Activated CD4-positive, alpha-beta T cell treated with anti-CD3 and anti-CD28 coated beads for 1 hour (primary cell): ENCODE measurements around the gene ANKRD18B.
"Not testable (repeated sequence)": the region's sequence is repeated elsewhere in the genome, so short reads cannot be mapped to it uniquely, and the experiment has no call there.

Experiments used
- DNase-seq: peaks from one replicate; pipeline ENCODE4 v3.0.0-alpha.2; 2020

Gene ANKRD18B

GRCh38 chr9:33535541-33535940, 11.5 kb downstream of the ANKRD18B start:
- DNase-seq = no peak

GRCh38 chr9:33543463-33543862, 19.4 kb downstream of the ANKRD18B start:
- not testable (repeated sequence) for DNase-seq

- DNase-seq = not testable (repeated sequence)
These were observed 21.7 kb downstream of the ANKRD18B start for GRCh38 chr9:33545715-33546114.

GRCh38 chr9:33548816-33549215, 24.8 kb downstream of the ANKRD18B start:
- not testable (repeated sequence) for DNase-seq

- not testable (repeated sequence) for DNase-seq
These were observed 25.4 kb downstream of the ANKRD18B start for GRCh38 chr9:33549418-33549817.

GRCh38 chr9:33551183-33551582, 27.1 kb downstream of the ANKRD18B start:
- DNase-seq = not testable (repeated sequence)

GRCh38 chr9:33552315-33552725, 28.3 kb downstream of the ANKRD18B start:
- DNase-seq = not testable (repeated sequence)

GRCh38 chr9:33560217-33560616, 36.2 kb downstream of the ANKRD18B start:
- not testable (repeated sequence) for DNase-seq

GRCh38 chr9:33562196-33562595, 38.1 kb downstream of the ANKRD18B start:
- not testable (repeated sequence) for DNase-seq

GRCh38 chr9:33567776-33568175, 43.7 kb downstream of the ANKRD18B start:
- not testable (repeated sequence) for DNase-seq

- DNase-seq = not testable (repeated sequence)
These were observed 53.7 kb downstream of the ANKRD18B start for GRCh38 chr9:33577786-33578185.

GRCh38 chr9:33579996-33580395, 55.9 kb downstream of the ANKRD18B start:
- DNase-seq = not testable (repeated sequence)

- DNase-seq = not testable (repeated sequence)
These were observed 58.6 kb downstream of the ANKRD18B start for GRCh38 chr9:33582686-33583085.

GRCh38 chr9:33586128-33586527, 62.1 kb downstream of the ANKRD18B start:
- DNase-seq = not testable (repeated sequence)

- not testable (repeated sequence) for DNase-seq
These were observed 63.7 kb downstream of the ANKRD18B start for GRCh38 chr9:33587799-33588198.

- not testable (repeated sequence) for DNase-seq
These were observed 64.8 kb downstream of the ANKRD18B start for GRCh38 chr9:33588876-33589275.

- not testable (repeated sequence) for DNase-seq
These were observed 66.8 kb downstream of the ANKRD18B start for GRCh38 chr9:33590857-33591256.

GRCh38 chr9:33596974-33597373, 72.9 kb downstream of the ANKRD18B start:
- DNase-seq = not testable (repeated sequence)

GRCh38 chr9:33597386-33597785, 73.3 kb downstream of the ANKRD18B start:
- DNase-seq = not testable (repeated sequence)

- DNase-seq = not testable (repeated sequence)
These were observed 74.8 kb downstream of the ANKRD18B start for GRCh38 chr9:33598796-33599379.

- not testable (repeated sequence) for DNase-seq
These were observed 76.9 kb downstream of the ANKRD18B start for GRCh38 chr9:33600911-33601310.

GRCh38 chr9:33604249-33604648, 80.2 kb downstream of the ANKRD18B start:
- not testable (repeated sequence) for DNase-seq

GRCh38 chr9:33604936-33605335, 80.9 kb downstream of the ANKRD18B start:
- DNase-seq = not testable (repeated sequence)

- DNase-seq = no peak
These were observed 87.3 kb downstream of the ANKRD18B start for GRCh38 chr9:33611358-33611757.

GRCh38 chr9:33612410-33612809, 88.4 kb downstream of the ANKRD18B start:
- DNase-seq = not testable (repeated sequence)
